Measurements from ENCODE around the gene MGST3. TPM values are rescaled to one million over a fixed set of nuclear protein-coding genes. Genes with fewer than 3 reads are reported as not detected.

The MGST3 gene
- total and polyA plus RNA-seq, 7 experiments from 2014 or later, result 21.4 to 119 (median 54.9) TPM

- H3K27me3 Mint-ChIP-seq, result peaks cover 0 to 45% (median 11%) of the 10 kb centered on the region in 5 donors
- ChIA-PET CTCF (interaction anchor here (0.7 kb wide), 1 partner anchor 193 kb away, joined by 3 read pairs; no protein-coding TSS in a partner anchor), POLR2A (no interaction called here)
- DNase-seq (no peak), ATAC-seq (no peak)
- Histone ChIP-seq H3K4me3 (ENCODE audit: low read length) (no peak overlapping the region), H3K27me3 (ENCODE audit: control insufficient read depth in 2 of 2, insufficient read depth in 2 of 2, low read length in 2 of 2) (no peaks in the 10 kb centered on the region), H3K4me1 (ENCODE audit: control insufficient read depth in 2 of 2, insufficient read depth in 2 of 2, low read length in 2 of 2) (no peaks in the 10 kb centered on the region), H3K27ac (ENCODE audit: low read depth, low read length) (no peak overlapping the region), H3K9me3 (ENCODE audit: control insufficient read depth in 2 of 3, low read length in 3 of 3) (no peaks in the 10 kb centered on the region), H3K36me3 (ENCODE audit: control insufficient read depth in 2 of 3, insufficient read depth in 3 of 3, low read length in 3 of 3) (no peaks in the 10 kb centered on the region)
- intact Hi-C loops (cut with micrococcal nuclease), result no loop called here
- peaks cover 0 to 2% (median 0%) of the 10 kb centered on the region in 11 donors for H3K9me3 Mint-ChIP-seq
- no peaks in the 10 kb centered on the region for H3K36me3 Mint-ChIP-seq
- H3K4me3 Mint-ChIP-seq, result no peak overlapping the region
- peaks cover 0 to 6% (median 0%) of the 10 kb centered on the region in 7 donors for H3K4me1 Mint-ChIP-seq
- H3K27ac Mint-ChIP-seq, result no peak overlapping the region
Measured at GRCh38 chr1:165624441-165624840, 6.6 kb upstream of the MGST3 start.

DNA sequence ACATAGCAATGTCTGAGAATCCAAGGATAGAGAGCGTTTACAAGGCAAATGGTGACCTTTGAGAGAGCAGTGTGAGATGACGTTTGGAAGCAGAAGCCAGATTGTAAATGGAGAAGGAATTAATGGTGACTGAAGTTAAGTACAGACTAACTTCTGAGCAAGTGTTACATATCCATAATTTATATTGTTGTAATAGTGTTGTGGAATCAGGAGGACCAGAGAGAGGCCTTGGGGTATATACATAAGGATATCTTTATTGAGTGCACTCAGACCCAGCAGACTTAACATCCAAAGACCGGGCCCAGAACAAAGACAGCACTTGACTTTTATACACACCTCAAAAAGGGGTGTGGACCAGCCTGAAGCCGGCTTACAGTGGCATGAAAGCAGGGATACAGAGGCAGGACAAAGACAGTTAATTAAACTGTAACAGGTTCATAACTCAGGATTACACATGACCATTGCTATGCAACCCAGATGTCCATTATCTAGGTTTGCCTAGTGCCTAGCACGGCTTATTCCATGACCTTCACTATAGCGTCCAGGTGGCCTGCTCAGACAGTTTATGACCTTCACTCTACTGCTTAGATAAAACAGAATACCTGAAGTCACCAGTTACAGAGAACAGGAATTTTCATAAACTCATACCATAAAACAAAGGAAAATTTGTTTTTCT lies 2.7 kb upstream of the MGST3 start:
- ATAC-seq, result no peak
- H3K4me3 Mint-ChIP-seq, result peak overlapping the region in 1 of 10 donors; percentile 20
- Histone ChIP-seq H3K36me3 (ENCODE audit: control insufficient read depth in 2 of 3, insufficient read depth in 3 of 3, low read length in 3 of 3) (no peaks in the 10 kb centered on the region), H3K27me3 (ENCODE audit: control insufficient read depth in 2 of 2, insufficient read depth in 2 of 2, low read length in 2 of 2) (no peaks in the 10 kb centered on the region), H3K4me3 (ENCODE audit: low read length) (no peak overlapping the region), H3K9me3 (ENCODE audit: control insufficient read depth in 2 of 3, low read length in 3 of 3) (no peaks in the 10 kb centered on the region), H3K27ac (ENCODE audit: low read depth, low read length) (no peak overlapping the region), H3K4me1 (ENCODE audit: control insufficient read depth in 2 of 2, insufficient read depth in 2 of 2, low read length in 2 of 2) (peaks cover 13 to 16% of the 10 kb centered on the region in 2 donors)
- ChIA-PET CTCF (no interaction called here), POLR2A (no interaction called here)
- intact Hi-C loops (cut with micrococcal nuclease), result no loop called here
- H3K9me3 Mint-ChIP-seq, result peaks cover 0 to 2% (median 0%) of the 10 kb centered on the region in 11 donors
- peaks cover 0 to 2% (median 0%) of the 10 kb centered on the region in 5 donors for H3K36me3 Mint-ChIP-seq
- H3K4me1 Mint-ChIP-seq, result peaks cover 0 to 12% (median 6%) of the 10 kb centered on the region in 7 donors
- H3K27me3 Mint-ChIP-seq, result peaks cover 0 to 20% (median 0%) of the 10 kb centered on the region in 5 donors
- H3K27ac Mint-ChIP-seq, result peak overlapping the region in 1 of 9 donors; percentile 1
- DNase-seq, result no peak

DNA sequence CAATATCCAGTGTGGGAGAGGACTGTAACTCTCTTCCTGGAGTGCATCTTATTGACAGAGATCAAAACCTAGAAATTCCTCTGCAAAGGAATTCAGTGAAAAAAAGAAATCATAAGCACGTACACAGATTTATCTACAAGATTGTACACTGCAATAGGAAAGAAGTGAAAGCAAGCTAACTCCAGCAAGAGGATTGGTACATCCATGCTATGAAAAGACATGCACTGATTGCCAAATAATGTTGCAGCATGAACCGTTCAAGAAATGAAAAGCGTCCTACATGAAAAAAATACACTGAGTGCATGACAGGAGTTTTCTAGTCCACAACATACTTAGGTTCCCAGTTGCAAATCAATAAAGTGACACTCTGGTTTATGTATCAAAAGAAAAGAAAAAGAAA lies 1.9 kb upstream of the MGST3 start:
- Mint-ChIP-seq H3K27me3 (peaks cover 0 to 19% (median 0%) of the 10 kb centered on the region in 5 donors), H3K4me3 (peak overlapping the region in 5 of 10 donors; percentile 2 to 53 (median 29)), H3K27ac (peak overlapping the region in 4 of 9 donors; percentile 12 to 49 (median 24)), H3K9me3 (peaks cover 0 to 2% (median 0%) of the 10 kb centered on the region in 11 donors), H3K4me1 (peaks cover 0 to 19% (median 12%) of the 10 kb centered on the region in 7 donors), H3K36me3 (peaks cover 0 to 2% (median 0%) of the 10 kb centered on the region in 5 donors)
- H3K4me1 ChIP-seq (ENCODE audit: control insufficient read depth in 2 of 2, insufficient read depth in 2 of 2, low read length in 2 of 2), result peaks cover 16 to 18% of the 10 kb centered on the region in 2 donors
- H3K9me3 ChIP-seq (ENCODE audit: control insufficient read depth in 2 of 3, low read length in 3 of 3), result no peaks in the 10 kb centered on the region
- DNase-seq, result no peak
- intact Hi-C loops (cut with micrococcal nuclease), result no loop called here
- H3K27ac ChIP-seq (ENCODE audit: low read depth, low read length), result no peak overlapping the region
- H3K36me3 ChIP-seq (ENCODE audit: control insufficient read depth in 2 of 3, insufficient read depth in 3 of 3, low read length in 3 of 3), result no peaks in the 10 kb centered on the region
- ATAC-seq, result no peak
- no peak overlapping the region for H3K4me3 ChIP-seq (ENCODE audit: low read length)
- H3K27me3 ChIP-seq (ENCODE audit: control insufficient read depth in 2 of 2, insufficient read depth in 2 of 2, low read length in 2 of 2), result no peaks in the 10 kb centered on the region
- CTCF ChIA-PET, result interaction anchor here (0.9 kb wide), 1 partner anchor 30 kb away, joined by 3 read pairs; no protein-coding TSS in a partner anchor
- POLR2A ChIA-PET, result no interaction called here

GRCh38 chr1:165629848-165630628 lies 996 bp upstream of the MGST3 start:
- CTCF ChIA-PET, result no interaction called here
- Mint-ChIP-seq H3K4me3 (no peak overlapping the region), H3K36me3 (peaks cover 0 to 2% (median 0%) of the 10 kb centered on the region in 5 donors), H3K27me3 (peaks cover 0 to 16% (median 0%) of the 10 kb centered on the region in 5 donors), H3K27ac (peak overlapping the region in 1 of 9 donors; percentile 89), H3K9me3 (no peaks in the 10 kb centered on the region), H3K4me1 (peaks cover 0 to 23% (median 16%) of the 10 kb centered on the region in 7 donors)
- ATAC-seq, result no peak
- H3K36me3 ChIP-seq (ENCODE audit: control insufficient read depth in 2 of 3, insufficient read depth in 3 of 3, low read length in 3 of 3), result no peaks in the 10 kb centered on the region
- H3K4me3 ChIP-seq (ENCODE audit: low read length), result peak overlapping the region; percentile 91
- no peaks in the 10 kb centered on the region for H3K27me3 ChIP-seq (ENCODE audit: control insufficient read depth in 2 of 2, insufficient read depth in 2 of 2, low read length in 2 of 2)
- H3K9me3 ChIP-seq (ENCODE audit: control insufficient read depth in 2 of 3, low read length in 3 of 3), result no peaks in the 10 kb centered on the region
- DNase-seq, result peak in 4 of 9 donors; percentile 1 to 24 (median 12)
- intact Hi-C loops (cut with micrococcal nuclease), result loop anchor here (1.0 to 5.0 kb wide), 8 partner anchors 29 to 1591 kb away; partner anchors contain the start of genes POU2F1 (in 2 of the 2), ALDH9A1 (in 1 of the 2), POGK (in 1 of the 2) and UCK2 (in 1 of the 2)
- POLR2A ChIA-PET, result interaction anchor here (0.6 to 2.7 kb wide), 11 partner anchors 25 to 860 kb away, joined by 3 to 13 read pairs (median 4); partner anchors contain the start of genes ALDH9A1 and TMCO1
- peak overlapping the region; percentile 78 for H3K27ac ChIP-seq (ENCODE audit: low read depth, low read length)
- H3K4me1 ChIP-seq (ENCODE audit: control insufficient read depth in 2 of 2, insufficient read depth in 2 of 2, low read length in 2 of 2), result peaks cover 16 to 18% of the 10 kb centered on the region in 2 donors

DNA sequence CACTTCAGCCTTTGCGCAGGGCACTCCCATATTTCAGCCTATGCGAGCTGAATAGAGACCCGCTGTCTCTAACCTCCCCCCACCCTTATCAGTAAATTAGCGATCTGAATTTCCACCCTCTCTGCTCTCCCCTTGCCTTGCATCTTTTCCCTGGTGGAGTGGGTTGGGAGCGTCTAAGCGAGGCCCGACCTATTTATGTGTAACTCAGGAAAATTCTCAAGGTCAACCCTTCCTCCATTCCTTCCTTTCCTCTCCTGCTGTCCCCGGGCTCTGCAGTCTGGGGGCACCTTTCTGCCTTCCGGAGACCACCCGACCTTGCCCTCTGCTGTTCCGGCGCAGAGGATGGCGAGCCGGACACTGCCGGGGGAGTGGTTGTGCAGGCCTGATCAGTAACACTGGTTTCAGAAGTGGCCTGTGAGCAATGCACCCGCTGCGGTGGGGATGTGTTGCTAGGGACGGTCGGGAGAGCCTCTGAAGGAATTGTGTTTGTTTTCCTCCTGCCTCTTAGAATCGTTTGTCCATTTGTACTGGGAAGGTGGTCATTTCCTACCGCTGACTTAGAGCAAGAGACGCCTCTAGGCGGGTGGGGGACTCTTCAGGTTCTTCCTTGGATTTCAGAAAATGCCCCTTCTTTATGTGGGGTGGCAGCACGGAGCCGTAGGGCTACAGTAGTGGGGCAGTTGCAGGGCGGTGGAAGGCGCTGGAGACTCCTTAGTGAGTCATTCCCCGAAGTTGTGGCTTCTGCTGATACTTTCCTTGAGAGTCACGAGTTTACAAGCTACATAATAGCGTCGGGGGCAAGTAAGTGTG lies 513 bp downstream of the MGST3 start:
- H3K4me3 ChIP-seq (ENCODE audit: low read length), result peak overlapping the region; percentile 91
- no peak overlapping the region for H3K4me3 Mint-ChIP-seq
- ATAC-seq, result no peak
- peaks cover 16 to 18% of the 10 kb centered on the region in 2 donors for H3K4me1 ChIP-seq (ENCODE audit: control insufficient read depth in 2 of 2, insufficient read depth in 2 of 2, low read length in 2 of 2)
- CTCF ChIA-PET, result no interaction called here
- H3K27ac ChIP-seq (ENCODE audit: low read depth, low read length), result peak overlapping the region; percentile 78
- H3K36me3 Mint-ChIP-seq, result peaks cover 0 to 8% (median 0%) of the 10 kb centered on the region in 5 donors
- no peak overlapping the region for H3K27ac Mint-ChIP-seq
- peak in 8 of 9 donors; percentile 6 to 50 (median 11) for DNase-seq
- intact Hi-C loops (cut with micrococcal nuclease), result loop anchor here (1.0 to 5.0 kb wide), 9 partner anchors 30 to 1589 kb away; partner anchors contain the start of genes POU2F1 (in 2 of the 2), TMCO1 (in 2 of the 2) and POGK (in 1 of the 2)
- POLR2A ChIA-PET, result interaction anchor here (0.6 to 2.7 kb wide), 11 partner anchors 23 to 858 kb away, joined by 3 to 13 read pairs (median 4); partner anchors contain the start of genes ALDH9A1 and TMCO1
- H3K9me3 Mint-ChIP-seq, result no peaks in the 10 kb centered on the region
- peaks cover 6 to 30% (median 20%) of the 10 kb centered on the region in 7 donors for H3K4me1 Mint-ChIP-seq
- no peaks in the 10 kb centered on the region for H3K27me3 ChIP-seq (ENCODE audit: control insufficient read depth in 2 of 2, insufficient read depth in 2 of 2, low read length in 2 of 2)
- H3K27me3 Mint-ChIP-seq, result peaks cover 0 to 16% (median 0%) of the 10 kb centered on the region in 5 donors
- no peaks in the 10 kb centered on the region for H3K9me3 ChIP-seq (ENCODE audit: control insufficient read depth in 2 of 3, low read length in 3 of 3)
- no peaks in the 10 kb centered on the region for H3K36me3 ChIP-seq (ENCODE audit: control insufficient read depth in 2 of 3, insufficient read depth in 3 of 3, low read length in 3 of 3)
